ENCODE measurements around the gene TBL3.
"Not testable (repeated sequence)": the region's sequence is repeated elsewhere in the genome, so short reads cannot be mapped to it uniquely, and the experiment has no call there.

Gene TBL3
- total RNA-seq, result 31.1 reads per million, percentile 57 among the genes with 10 or more reads in this experiment

DNA sequence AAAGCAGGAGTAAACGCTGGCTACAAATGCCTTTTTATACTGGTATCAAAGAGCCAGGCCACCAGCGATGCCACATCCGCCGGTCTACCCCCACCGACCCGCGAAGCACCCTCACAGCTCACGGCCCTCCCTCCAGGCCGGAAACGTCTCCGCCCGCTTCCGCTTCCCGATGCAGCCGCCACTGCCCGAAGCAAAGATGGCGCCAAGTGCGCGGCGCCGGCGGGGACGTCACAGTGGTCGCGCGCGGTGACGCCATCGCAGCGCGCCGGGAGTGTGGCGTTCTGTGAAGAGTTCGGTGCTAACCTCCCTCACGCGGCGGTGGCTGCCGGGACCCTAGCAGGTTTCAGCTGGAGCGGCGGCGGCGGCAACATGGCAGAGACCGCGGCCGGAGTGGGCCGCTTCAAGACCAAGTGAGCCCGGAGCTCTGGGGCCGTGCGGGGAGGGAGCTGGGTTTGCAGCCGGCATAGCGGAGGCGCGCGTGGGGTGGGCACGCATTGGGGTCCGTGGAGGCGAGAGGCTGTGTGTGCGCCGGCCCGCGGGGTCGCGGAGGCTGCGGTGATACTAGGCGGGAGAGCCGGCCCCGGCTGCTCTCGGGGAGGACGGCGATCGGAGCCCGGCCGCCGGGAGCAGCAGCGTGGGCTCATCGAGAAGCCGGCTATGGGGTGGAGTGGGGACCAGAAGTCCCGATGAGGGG, at the start of gene TBL3:
TBL3 (plus strand) TSS at position 258 of the 694 bp plus-strand sequence; CDS start at position 370, 112 bp downstream.
- peak; percentile 95 for DNase-seq

DNA sequence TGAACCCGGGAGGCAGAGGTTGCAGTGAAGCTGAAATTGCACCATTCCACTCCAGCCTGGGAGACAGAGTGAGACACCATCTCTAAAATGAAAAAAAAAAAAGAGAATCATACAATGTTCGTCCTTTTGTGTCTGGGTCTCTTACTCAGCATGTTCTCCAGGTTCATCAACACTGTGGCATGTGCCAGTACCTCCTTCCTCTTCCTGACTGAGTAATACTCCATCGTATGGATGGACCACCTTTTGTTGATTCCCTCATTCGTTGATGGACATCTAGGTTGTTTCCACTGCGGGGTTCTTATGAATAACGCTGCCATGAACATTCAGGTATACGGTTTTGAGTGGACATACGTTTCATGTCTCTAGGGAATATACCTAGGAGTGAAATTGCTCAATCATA, 49.5 kb upstream of the TBL3 start:
- no peak for DNase-seq

DNA sequence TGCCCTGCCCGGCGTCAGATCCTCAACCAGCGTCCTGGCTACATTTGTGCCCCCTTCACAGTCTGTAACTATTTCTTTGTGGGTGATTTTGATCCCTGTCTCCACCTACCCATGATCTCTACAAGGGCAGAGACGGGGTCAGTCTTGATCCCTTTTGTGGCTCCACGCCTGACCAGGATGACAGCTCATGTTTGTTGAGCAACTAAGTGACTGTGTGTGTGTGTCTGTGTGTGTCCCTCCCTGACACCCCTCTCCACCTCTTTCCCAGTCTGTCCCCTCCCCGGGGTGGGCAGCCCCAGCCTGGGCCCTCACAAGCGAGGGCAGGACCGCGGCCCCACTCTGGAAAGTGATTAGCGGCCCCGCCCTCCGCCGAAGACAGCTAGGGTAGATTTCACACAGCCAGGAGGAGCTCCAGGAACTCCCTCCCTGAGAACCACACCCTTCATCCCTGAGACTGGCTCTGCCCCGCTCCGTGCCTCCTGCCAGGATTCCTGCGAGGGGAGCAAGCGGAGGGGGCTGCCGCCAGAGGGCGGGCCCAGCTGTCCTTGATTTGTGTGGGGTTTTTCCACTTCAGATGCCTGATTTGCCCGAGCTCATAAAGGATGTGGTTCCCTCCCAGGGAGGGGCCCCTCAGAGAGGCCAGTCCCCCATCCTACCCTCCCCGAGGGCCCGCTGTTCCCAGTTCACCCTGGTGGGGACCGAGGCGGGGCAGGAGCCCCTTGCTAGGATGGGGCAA, 48.4 kb upstream of the TBL3 start:
- DNase-seq, result no peak

DNA sequence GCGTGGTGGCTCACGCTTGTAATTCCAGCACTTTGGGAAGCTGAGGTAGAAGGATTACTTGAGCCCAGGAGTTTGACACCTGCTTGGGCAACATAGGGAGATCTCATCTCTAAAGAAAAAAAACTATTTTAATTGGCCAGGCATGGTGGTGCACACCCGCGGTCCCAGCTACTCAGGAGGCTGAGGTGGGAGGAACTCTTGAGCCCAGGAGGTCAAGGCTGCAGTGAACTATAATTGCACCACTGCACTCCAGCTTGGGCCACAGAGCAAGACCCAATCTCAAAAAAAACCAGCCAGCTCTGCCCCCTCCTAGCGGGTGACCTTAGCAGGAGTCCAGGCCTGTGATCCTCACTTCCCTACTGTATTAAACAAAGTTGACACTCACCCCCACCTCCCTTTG, 47.8 kb upstream of the TBL3 start:
- no peak for DNase-seq

DNA sequence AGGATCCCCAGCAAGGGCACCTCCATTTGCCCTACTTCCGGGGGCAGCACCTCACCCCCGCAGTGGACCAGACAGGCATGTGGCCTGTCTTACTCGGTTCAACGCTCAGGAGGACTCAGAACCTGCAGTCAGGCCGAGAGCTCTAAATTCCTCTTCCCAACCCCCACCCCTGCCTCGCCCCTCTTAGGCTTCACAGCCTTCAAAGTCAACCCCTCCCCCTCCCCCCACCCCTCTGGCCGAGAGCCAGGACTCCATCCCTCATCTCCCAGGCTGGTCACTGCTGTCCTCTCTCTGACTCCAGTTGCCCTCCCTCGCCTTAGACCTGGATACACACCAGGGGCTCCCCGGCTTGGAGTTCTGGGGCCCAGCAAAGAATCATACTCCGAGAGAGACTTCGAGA, 45.6 kb upstream of the TBL3 start:
- no peak for DNase-seq

DNA sequence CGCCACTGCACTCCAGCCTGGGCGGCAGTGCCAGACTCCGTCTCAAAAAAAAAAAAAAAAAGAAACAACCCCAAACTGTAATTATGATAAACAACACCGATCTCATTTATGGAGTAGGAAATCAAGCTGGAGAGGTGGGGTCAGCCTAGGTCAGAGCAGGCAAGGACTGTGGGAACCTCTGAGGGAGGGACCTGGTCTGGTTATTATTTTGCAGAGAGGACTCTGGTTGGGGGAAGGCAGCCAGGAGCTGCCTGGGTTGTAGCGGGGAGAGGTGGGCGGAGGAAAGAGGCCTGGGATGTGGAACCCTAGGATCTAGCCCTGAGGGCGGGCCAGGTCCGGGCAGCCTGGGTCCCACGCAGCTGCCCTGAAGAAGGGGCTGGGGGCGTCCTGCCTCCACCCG, 42.7 kb upstream of the TBL3 start:
- no peak for DNase-seq

DNA sequence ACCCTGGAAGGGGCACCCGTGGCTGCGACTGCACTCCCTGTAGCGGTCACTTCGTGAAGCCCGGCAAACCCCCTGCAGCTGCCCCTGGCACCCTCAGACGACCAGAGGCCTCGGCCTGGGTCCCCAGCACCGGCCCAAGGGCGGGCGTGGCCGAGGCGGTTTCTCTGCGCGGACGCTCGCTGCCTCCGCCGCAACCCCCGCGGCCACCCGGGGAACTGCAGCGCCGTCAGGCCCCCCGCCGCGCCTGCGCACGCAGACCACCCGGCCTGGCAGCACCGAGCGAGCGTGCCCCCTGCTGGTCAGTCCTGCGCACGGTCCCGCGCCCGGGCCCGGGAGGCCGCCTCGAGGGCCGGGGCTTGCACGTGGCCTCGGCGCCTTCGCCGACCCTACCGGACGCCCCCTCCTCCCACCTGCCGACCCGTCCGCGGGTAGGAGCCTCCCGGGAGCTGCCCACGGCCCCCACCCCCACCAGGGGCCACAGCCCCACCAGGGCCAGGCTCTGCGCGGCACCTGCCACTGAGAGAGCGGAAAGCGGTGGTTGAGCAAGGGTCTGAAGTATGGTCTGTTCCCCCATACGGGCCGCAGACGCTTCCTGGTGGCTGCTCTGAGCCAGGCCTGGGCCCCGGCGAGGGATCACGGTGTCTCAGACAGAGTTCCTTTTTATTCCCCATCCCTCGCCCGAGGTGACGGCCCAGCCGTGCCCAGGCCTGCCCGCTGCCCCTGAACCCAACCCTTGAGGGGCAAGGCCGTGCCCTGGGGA, 42.1 kb upstream of the TBL3 start:
- DNase-seq, result peak; percentile 89

DNA sequence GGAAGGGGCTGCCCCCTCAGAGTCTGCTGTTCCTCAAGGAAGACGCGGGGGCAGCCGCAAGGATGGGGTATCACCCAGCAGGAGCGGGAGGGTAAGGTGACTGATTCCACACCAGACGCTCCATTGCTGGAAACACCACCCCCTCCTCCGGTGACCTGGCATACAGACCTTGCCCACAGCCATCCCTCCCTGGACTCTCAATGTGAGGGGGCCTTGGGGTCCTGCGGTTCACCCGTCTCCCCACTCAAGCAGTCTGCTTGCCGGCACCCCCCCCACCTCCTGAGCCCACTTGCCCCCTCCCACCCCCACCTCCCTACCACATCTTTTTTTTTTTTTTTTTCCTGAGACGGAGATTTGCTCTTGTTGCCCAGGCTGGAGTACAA, 41.5 kb upstream of the TBL3 start:
- DNase-seq, result no peak

DNA sequence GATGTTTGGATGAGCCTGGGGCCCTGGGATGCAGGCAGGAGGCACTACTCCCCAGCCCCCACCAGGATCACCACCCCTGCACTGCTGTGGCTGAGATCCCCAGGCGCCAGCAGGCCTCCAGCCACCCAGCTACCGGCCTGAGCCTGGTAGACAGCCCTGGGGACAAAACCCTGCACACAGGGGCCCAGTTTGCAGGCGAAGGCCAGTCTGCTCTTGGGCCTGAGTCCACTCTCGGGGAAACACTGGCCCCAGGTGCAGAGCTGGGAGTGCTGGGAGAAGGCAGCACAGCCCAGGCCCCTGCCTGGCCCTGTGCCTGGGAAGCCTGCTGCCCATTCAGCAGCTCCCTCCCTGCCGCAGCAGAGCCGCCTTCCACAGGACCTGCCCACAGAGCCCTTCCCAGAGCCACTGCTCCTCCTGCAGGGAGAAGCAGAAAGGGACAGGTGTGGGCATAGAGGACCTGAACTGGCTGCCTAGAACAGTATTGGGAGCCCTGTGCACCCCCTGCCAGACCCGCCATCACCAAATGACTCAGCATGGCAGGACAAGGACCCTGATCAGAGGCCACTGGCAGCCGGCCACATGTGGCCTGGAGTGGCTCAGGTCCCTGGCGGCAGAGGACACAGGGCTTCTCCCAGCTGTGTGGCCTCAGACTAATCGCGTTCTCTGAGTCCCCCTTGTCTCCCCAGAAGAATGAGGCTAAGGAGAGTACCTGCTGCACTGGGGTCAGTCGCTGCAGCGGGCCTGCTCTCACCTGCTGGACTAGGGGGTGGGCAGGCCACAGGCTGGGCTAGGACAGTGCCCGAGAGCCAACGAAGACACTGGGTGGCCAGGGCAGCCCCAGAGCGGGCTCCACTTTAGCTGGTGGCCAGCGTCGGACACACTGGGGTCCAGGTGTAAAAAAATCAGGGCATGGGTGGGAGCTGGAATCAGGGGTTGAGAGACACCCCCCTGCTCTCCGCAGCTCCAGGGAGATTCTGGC, 39.5 kb upstream of the TBL3 start:
- no peak for DNase-seq

DNA sequence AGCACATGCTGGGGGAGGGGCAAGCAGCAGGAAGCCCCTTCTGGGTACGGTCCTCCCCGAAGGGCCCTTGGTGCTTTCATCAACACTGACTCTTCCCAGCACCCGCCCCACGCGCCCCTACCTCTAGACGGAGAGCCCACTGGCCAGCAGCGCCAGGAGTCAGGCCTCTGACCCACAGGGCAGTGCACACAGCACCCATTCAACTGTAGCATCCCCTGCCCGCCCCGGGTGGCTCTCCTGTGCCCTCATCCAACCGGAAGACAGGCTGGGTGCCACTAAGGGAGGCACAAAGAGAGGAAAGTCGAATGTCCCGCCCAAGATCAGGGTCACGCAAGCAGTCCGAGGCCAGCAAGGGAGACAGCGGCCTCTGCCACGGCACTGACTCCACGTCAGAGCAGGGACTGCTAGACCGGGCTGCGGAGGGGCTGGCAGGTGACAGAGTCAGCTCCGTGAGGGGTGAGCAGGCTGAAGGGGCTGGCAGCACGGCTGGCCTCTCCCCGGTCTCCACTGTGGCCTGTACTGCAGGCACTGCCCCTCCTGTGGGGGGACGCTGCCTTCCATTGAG, 38.7 kb upstream of the TBL3 start:
- DNase-seq, result no peak

DNA sequence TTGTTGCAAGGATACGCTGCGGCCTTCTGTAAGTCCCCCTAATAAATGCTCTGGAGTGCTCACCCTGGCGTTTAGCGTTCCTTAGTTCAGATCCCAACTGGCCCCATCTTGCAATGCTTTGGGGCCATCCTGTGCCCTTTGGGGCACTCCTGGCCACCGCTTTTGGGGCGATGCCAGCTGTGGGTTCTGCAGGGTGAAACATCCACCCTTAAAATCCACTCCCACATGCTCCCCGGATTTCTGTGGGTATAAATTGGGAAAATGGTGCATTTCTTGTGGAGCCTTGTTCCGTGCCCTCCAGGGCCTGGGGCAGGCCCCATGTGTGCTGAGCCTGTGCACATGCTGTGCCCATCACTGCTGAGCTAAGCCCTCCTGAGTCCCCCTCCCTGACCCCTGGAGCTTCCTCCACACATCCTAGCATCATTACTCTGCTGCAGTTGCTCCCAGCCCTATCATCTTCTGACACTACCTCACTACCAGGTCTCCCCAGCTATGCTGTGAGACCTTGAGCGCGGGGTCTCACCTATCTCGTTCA, 34.8 kb upstream of the TBL3 start:
- no peak for DNase-seq

DNA sequence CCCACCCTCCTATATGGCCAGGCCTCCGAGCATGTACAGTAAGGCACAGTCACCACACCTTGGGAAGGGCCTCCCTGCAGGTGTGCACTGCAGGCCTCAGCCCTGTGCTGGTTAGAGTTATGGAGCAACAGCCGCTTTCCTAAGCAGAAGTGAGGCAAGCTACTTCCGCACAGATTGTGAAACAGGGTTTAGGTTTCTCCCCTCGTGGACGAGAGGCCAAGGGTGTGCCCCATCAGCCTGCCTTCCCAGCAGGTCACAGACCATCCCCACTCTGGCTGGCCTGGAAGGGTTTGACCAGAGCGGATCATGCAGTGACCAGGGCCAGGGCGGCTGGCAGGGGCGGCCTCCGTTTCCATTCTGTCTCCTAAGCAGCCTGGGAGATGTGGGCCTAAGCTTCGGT, 33.5 kb upstream of the TBL3 start:
- DNase-seq, result no peak

DNA sequence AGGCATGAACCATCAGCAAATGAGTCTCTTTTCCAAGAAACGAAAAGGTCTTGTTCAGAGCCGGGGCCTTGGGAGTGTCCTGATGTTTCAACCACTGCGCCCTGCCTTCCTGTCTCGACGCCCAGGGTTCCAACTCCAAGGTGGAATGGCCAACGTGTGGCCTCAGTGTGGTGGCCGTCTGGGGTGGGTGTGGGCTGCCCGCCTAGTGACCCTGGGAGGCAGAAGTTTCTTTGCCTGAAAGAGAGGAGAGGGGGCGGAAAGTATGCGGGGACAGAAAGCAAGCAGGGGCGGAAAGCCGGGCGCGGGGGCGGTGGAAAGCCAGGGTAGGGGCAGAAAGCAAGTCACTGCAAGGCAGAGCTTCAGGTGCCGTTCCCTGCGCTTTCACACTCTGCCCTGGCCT, 32.9 kb upstream of the TBL3 start:
- no peak for DNase-seq

DNA sequence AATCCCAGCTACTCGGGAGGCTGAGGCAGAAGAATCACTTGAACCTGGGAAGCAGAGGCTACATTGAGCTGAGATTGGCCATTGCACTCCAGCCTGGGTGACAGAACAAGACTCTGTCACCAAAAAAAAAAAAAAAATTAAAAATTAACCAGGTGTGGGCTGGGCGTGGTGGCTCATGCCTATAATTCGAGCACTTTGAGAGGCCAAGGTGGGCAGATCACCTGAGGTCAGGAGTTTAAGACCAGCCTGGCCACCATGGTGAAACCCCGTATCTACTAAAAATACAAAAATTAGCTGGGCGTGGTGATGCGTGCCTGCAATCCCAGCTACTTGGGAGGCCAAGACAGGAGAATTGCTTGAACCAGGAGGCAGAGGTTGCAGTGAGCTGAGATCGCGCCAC, 32.0 kb upstream of the TBL3 start:
- DNase-seq, result not testable (repeated sequence)

DNA sequence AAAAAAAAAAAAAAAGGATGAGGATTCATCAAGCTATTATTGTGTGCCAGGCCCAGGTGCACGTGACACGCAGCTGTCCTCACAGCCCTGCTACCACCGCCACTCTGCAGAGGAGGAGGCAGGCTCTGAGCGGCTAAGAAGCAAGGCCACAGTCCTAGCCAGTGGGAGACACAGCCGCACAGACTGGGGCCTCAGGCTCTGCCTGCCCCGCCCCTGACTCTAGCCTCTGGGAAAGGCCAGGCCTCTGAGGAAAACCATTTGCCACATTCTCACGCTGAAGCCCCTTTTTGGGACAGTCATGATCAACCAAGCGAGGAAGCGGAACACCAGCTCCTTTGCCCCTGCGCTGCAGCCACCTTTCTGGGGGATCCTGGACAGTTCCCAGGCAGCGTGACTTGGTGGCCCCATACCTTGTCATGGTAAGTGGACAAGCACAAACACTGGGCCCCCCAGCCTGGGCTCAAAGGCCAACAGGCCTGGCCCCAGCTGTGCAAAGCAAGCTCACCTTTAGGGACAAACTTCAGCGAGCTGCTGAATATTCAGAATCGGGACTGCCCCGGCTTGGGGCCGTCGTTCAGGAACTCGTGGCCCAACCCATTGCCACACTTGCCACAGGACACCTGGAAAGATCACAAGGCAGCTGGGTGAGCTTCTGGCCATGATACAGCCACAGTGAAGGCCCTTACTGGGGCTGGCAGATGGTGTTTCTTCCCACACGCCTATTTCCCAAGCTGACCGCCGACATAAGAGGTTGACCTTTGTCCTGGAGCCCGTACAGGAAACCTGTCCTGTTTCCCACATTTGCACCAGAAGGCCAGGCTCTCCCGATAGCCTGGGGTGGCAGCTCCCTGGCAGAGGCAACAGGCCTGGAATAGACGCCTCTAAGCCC, 31.3 kb upstream of the TBL3 start:
- no peak for DNase-seq

DNA sequence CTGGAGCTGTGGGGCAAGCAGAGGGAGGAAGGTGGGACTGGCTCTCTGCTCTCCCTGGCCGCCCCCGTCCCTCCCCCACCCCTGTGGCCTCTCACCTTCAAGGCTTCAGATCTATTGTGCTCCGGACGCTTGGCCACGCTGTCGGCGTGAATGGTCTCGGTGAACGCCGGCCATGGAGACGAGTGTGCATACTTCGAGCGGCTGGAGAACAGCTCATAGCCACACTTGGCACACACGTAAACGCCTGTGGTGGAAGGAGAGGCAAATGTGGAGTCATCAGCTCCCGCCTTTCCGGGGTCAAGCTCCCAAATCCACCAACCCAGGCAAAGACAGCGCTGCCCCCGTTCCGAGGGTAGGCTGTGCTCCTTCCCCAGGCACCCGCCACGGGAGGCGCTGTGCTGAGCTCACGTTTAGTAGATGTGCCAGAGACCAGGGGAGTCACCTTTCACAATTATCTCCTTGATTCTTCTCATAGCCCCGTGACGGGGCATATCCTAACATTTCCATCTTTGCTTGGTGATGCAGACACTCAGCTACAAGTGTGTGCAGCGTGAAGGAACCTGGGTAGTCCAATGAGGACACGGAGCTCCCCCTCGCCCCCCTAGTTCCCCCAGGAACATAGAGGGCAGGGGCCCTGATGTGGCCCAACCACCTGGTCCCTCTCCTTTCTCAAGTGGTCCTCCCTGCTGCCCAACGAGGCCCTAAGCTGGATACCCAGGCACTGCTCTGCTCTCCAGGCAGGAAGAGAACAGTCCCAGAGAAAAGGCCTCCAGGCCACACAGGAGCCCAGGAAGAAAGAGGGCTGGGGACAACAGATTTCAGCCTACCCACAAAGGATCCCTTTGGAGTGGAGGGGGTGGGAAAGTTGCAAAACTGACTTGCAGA, 30.4 kb upstream of the TBL3 start:
- no peak for DNase-seq

DNA sequence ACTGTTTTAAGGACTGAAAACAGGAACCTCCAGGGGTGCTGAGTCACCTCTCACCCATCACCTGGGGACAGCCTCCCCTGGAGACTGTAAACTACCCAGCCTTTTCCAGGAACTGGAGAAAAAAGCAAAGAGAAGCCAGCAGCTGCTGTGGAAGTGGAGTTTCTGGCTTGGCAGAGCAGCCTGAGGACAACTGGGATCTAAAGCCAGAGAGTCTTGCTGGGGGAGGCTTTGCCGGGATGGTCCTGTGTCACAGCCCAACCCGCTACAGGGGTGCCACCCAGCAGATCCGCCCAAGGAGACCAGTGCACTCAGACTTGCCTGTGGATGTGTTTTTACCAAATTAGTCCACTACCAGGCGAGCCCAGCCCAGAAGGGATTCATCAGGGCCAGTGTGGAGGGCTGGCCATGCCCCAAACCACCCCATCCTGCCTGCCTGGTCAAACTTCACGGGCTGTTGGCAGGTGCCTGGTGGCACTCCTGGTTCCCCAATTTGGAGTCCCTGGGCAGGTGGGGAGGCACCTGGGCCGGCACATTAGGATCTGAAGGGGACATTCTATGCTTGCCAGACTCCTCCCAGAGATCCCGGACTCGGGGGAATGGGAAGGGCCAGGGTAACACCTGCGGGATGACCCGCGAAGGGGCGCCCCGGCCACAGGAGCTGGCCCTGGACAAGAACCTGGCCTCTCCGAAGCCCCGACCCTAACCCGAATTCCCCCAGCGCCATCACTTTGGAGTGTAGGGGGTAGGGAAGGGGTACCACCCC, 29.6 kb upstream of the TBL3 start:
- no peak for DNase-seq

DNA sequence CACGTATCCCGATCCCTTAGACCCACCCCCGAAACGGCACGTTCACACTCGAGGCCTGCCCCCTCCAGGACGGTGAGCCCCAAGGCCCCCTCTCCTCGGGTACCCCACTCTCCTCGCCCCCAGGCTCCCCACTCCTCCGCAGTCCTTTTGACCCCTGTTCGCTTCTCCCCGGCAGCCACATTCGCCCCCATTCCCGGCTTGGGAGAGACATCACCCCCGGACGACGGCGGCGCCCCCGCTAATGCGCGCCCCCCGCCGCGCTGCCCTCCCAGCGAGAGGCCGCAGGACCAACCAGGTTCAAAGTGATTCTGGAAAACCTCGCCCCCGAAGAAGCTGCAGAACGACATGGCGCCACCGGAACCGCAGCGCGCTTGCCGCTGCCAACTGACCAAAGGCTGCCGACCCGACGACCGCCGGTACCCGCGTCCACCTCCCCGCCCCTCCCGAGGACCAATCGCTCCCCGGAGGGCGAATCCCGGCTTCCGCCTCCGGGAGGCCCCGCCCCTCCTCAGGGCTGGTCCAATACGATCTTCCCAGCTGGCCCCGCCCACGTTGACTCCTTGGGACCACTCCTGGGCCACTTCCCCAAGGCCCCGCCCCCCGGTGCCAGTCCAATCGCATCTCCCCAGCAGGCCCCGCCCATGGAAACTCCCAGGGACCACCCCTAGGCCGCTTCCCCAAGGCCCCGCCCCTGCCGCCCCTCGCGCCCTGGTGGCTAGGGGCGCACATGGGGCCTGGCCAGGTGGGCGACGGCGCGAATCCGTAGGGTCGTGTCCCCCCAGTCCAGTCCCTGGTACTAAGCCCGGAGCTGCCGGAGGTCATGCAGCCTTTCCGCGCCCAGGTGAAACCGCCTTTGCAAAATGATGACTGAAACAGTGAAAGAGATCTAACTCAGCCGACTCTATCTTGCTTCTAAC, 28.8 kb upstream of the TBL3 start, which contains the start of gene MSRB1:
MSRB1 (minus strand) TSS at position 390 of the 917 bp plus-strand sequence; CDS start at position 347, 43 bp downstream.
- peak; percentile 98 for DNase-seq

Measured in effector CD4-positive, alpha-beta T cell (primary cell).